Kidney (tissue), 14 donors: ENCODE results near the gene FGD6. TPM values are rescaled to one million over a fixed set of nuclear protein-coding genes. Genes with fewer than 3 reads are reported as not detected.
A peak's percentile ranks its signal among the peaks of the same experiment; 100 is the strongest.

Source experiments
- DNase-seq, 5 donors: peaks; one replicate each; pipeline ENCODE4 v3.0.0-alpha.2; 2013 to 2020
- FAIRE-seq: peaks from 2 replicates; lab custom pipeline; 2012; peaks lifted over from hg19 to GRCh38; lab: Jason Lieb, UNC
- H3K27ac ChIP-seq, 2 donors: one replicate each; pipeline ENCODE4 v1.7.0; 2013; ENCODE audit warnings: low read depth in 2 of 2, low read length in 2 of 2, inconsistent platforms in 1 of 2
- H3K27me3 ChIP-seq: one replicate; pipeline ENCODE4 v1.7.1; 2013; ENCODE audit warnings: low read length, inconsistent platforms; ENCODE audit not compliant: control insufficient read depth, insufficient read depth
- H3K36me3 ChIP-seq, 3 donors: one replicate each; pipeline versions ENCODE4 v1.7.0 to v1.7.1; 2013; ENCODE audit warnings: low read length in 3 of 3, control low read depth in 1 of 3, inconsistent platforms in 1 of 3; ENCODE audit not compliant: insufficient read depth in 3 of 3, control insufficient read depth in 2 of 3
- H3K4me1 ChIP-seq, 3 donors: one replicate each; pipeline versions ENCODE4 v1.7.0 to v1.7.1; 2013; ENCODE audit warnings: low read length in 3 of 3, inconsistent platforms in 1 of 3, low read depth in 1 of 3; ENCODE audit not compliant: control insufficient read depth in 2 of 3, insufficient read depth in 2 of 3
- H3K4me3 ChIP-seq, 3 donors: one replicate each; pipeline versions ENCODE4 v1.7.0 to v1.8.1; 2013; ENCODE audit warnings: low read length in 3 of 3, control low read depth in 1 of 3, inconsistent platforms in 1 of 3
- H3K9ac ChIP-seq, 3 donors: one replicate each; pipeline versions ENCODE4 v1.7.0 to v1.7.1; 2013; ENCODE audit warnings: low read length in 3 of 3, control low read depth in 1 of 3, inconsistent platforms in 1 of 3
- H3K9me3 ChIP-seq, 3 donors: one replicate each; pipeline versions ENCODE4 v1.7.0 to v1.7.1; 2013; ENCODE audit warnings: low read length in 3 of 3, control low read depth in 1 of 3, inconsistent platforms in 1 of 3; ENCODE audit not compliant: control insufficient read depth in 2 of 3, insufficient read depth in 1 of 3
- CTCF ChIP-seq: IDR thresholded peaks from 3 replicates; pipeline ENCODE4 v1.5.1; 2012; ENCODE audit warnings: mild to moderate bottlenecking, moderate library complexity, borderline replicate concordance; ENCODE audit not compliant: insufficient read depth; ENCODE audit errors: extremely low read depth
- intact Hi-C: fragments of 100-400 bp; cut with DNase I; formaldehyde crosslinking; loops from one replicate; pipeline ENCODE4 v1.11.1; 2022
- polyA plus RNA-seq: library from polyadenylated mRNA; stranded (reverse); fragments of 350-450 nt; fragmentation: Illumina TruSeq; extraction: RNeasy Lipid Tissue Mini Kit (QIAGEN cat#74804); gene quantifications from one replicate; pipeline ENCODE4 v1.2.3, GENCODE V29; 2014; ENCODE audit warnings: low read depth, low replicate concordance; ENCODE audit not compliant: insufficient read depth
- total RNA-seq: library from RNA; stranded (reverse); fragmentation: NEBNext Ultra II Directional; extraction: Animal tissue kit (Norgen Biotek cat#: 25700); gene quantifications from one replicate; pipeline ENCODE4 v1.2.1, GENCODE V29; 2021
- donor health status: control.
- donor health status: control.
- donor health status: control.
- donor health status: control.
- donor health status: control.
- donor health status: DM: yes; HTN: yes; CAD: no.
- donor health status: Normal renal cell carcinoma (clear cell type).

The FGD6 gene
- total and polyA plus RNA-seq, 2 donors from 2014 or later, result 1.2 to 19.8 TPM

GRCh38 chr12:95201056-95201670, 16.1 kb downstream of the FGD6 start:
- H3K4me1 ChIP-seq, result peaks cover 0 to 19% (median 11%) of the 10 kb centered on the region in 3 donors
- intact Hi-C loops, result no loop called here
- no peaks in the 10 kb centered on the region for H3K9me3 ChIP-seq
- no peak for TF ChIP-seq CTCF
- DNase-seq, result no peak
- no peak overlapping the region for H3K9ac ChIP-seq
- H3K4me3 ChIP-seq, result no peak overlapping the region
- peak overlapping the region in 1 of 2 donors; percentile 49 for H3K27ac ChIP-seq
- no peaks in the 10 kb centered on the region for H3K36me3 ChIP-seq
- H3K27me3 ChIP-seq, result no peaks in the 10 kb centered on the region
- no peak for FAIRE-seq

- H3K9ac ChIP-seq, result peak overlapping the region in 1 of 3 donors; percentile 23
- H3K27ac ChIP-seq, result peak overlapping the region; percentile 49 to 59
- H3K27me3 ChIP-seq, result no peaks in the 10 kb centered on the region
- H3K9me3 ChIP-seq, result no peaks in the 10 kb centered on the region
- peak overlapping the region in 2 of 3 donors; percentile 25 to 37 for H3K4me3 ChIP-seq
- no peaks in the 10 kb centered on the region for H3K36me3 ChIP-seq
- H3K4me1 ChIP-seq, result peaks cover 0 to 12% (median 6%) of the 10 kb centered on the region in 3 donors
- intact Hi-C loops, result no loop called here
- no peak for TF ChIP-seq CTCF
- FAIRE-seq, result no peak
- no peak for DNase-seq
These were observed 17.0 kb downstream of the FGD6 start for GRCh38 chr12:95200128-95200894.

DNA sequence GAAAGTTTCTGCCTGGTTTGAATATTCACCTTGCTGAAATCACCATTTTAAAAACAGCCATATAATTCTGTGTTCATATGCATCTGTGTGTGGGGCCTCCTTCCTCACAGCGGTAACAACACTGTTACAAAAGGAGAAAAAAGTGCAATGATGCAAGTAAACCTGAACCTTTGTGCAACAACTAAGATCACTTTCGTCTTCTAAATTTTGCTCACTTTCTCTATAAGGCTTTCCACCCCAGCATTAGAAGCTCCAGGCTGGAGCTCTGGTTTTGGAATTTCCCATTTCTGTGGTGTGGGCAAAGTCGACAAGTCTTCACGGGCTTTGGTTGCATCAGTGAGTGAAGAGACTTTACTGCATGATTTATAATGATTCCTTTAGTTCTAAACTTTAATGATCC, 18.4 kb downstream of the FGD6 start:
- Histone ChIP-seq H3K9me3 (no peaks in the 10 kb centered on the region), H3K4me1 (peaks cover 0 to 12% (median 3%) of the 10 kb centered on the region in 3 donors), H3K9ac (no peak overlapping the region), H3K4me3 (no peak overlapping the region), H3K27me3 (no peaks in the 10 kb centered on the region), H3K27ac (no peak overlapping the region), H3K36me3 (no peaks in the 10 kb centered on the region)
- DNase-seq, result no peak
- FAIRE-seq, result no peak
- intact Hi-C loops, result no loop called here
- no peak for TF ChIP-seq CTCF
